ENCODE results near the gene ADAD1. TPM values are rescaled to one million over a fixed set of nuclear protein-coding genes. Genes with fewer than 3 reads are reported as not detected.

ADAD1 gene
- total RNA-seq, 1 experiment from 2014 or later: not detected

- no TSS peak for BruUV-seq (replicated peaks)
- CTCF ChIA-PET: no interaction called here
- H4K20me1 ChIP-seq (ENCODE audit: insufficient read depth): no peaks in the 10 kb centered on the region
- intact Hi-C loops (cut with micrococcal nuclease): no loop called here
- H3K9me3 ChIP-seq (ENCODE audit: control insufficient read depth in 1 of 2, insufficient read depth in 1 of 2, low read depth in 1 of 2, low read length in 2 of 2): no peaks in the 10 kb centered on the region
- H3K27me3 ChIP-seq (ENCODE audit: insufficient read depth, low read length): no peaks in the 10 kb centered on the region
- RAD21 ChIA-PET (ENCODE audit: low non-redundant PET in 1 of 2, low total read pairs in 2 of 2, uncharacterized antibody in 2 of 2, unreplicated experiment in 2 of 2): no interaction called here
- H3K9ac ChIP-seq (ENCODE audit: low read length): no peak overlapping the region
- H3K9me2 ChIP-seq (ENCODE audit: insufficient read depth): no peaks in the 10 kb centered on the region
- no peak overlapping the region for H3K27ac ChIP-seq (ENCODE audit: low read depth, low read length)
- H3K4me3 ChIP-seq (replicated peaks in 1 of 2; ENCODE audit: low read depth in 1 of 2, low read length in 2 of 2): no peak overlapping the region
- H2AFZ ChIP-seq (ENCODE audit: low read depth, low read length, poor library complexity, severe bottlenecking): no peak overlapping the region
- TF ChIP-seq YY1 (IDR thresholded peaks at IDR 0.05; ENCODE audit: extremely low read depth, insufficient replicate concordance, low read depth, low read length) (no peak), RAD21 (IDR thresholded peaks at IDR 0.05; ENCODE audit: low read depth) (no peak), JUND (IDR thresholded peaks at IDR 0.05) (no peak), ELF1 (IDR thresholded peaks at IDR 0.05; ENCODE audit: borderline replicate concordance, low read depth) (no peak), MAX (IDR thresholded peaks at IDR 0.05) (no peak), EZH2phosphoT487 (IDR thresholded peaks at IDR 0.05; ENCODE audit: borderline replicate concordance) (no peak), POLR2A (IDR thresholded peaks at IDR 0.05; ENCODE audit: borderline replicate concordance, extremely low read depth, insufficient read depth, insufficient read length) (no peak), EGR1 (IDR thresholded peaks at IDR 0.05; ENCODE audit: low read depth) (no peak), CTCF (IDR thresholded peaks at IDR 0.05 in 2 of 3, conservative IDR thresholded peaks at IDR 0.05 in 1 of 3; ENCODE audit: borderline replicate concordance in 1 of 3, insufficient read depth in 1 of 3, low read depth in 2 of 3, low read length in 2 of 3) (no peak)
- DNase-seq (ENCODE audit: low read depth, low spot score): no peak
- no peak overlapping the region for H3K4me2 ChIP-seq (ENCODE audit: low read length)
- H3K79me2 ChIP-seq (ENCODE audit: insufficient read depth, low read length): no peaks in the 10 kb centered on the region
- no peak for ATAC-seq
- POLR2A ChIA-PET: no interaction called here
- H3K36me3 ChIP-seq (ENCODE audit: control insufficient read depth in 1 of 2, insufficient read depth in 2 of 2, low read length in 2 of 2): no peaks in the 10 kb centered on the region
- no peaks in the 10 kb centered on the region for H3K4me1 ChIP-seq (ENCODE audit: control insufficient read depth in 1 of 2, insufficient read depth in 2 of 2, low read length in 2 of 2)
Observed at GRCh38 chr4:122476745-122477144, 97.9 kb downstream of the ADAD1 start.

Other genes starting within 250 kb of the ADAD1 start
- gene BLTP1, start 226.7 kb upstream of the ADAD1 start, total RNA-seq (2021; ENCODE audit: unreplicated experiment): 25.4 TPM
- gene IL2, start 77.7 kb downstream of the ADAD1 start, total RNA-seq (2021; ENCODE audit: unreplicated experiment): 1.3 TPM
- 0.12 TPM for gene IL21, start 242.1 kb downstream of the ADAD1 start, total RNA-seq (2021; ENCODE audit: unreplicated experiment)

All from HCT116 (cell line).